Left lung (tissue), 10 donors: ENCODE measurements around the gene RABGAP1L. TPM values are rescaled to one million over a fixed set of nuclear protein-coding genes. Genes with fewer than 3 reads are reported as not detected.

Source experiments
- ATAC-seq: fragments of 200-7000 bp; cut with Tn5 transposase; one replicate; pipeline ENCODE4 v1.9.1; 2020; ENCODE audit warnings: moderate library complexity
- DNase-seq, 4 donors: peaks; one replicate each; pipeline ENCODE4 v3.0.0-alpha.2; 2013 to 2020
- H3K27ac ChIP-seq, 2 donors: fragments of 200-600 bp; sonication (generic) in 1 of 2; one replicate each; pipeline versions ENCODE4 v1.5.0 to v1.8.0; 2020 to 2021
- H3K27me3 ChIP-seq, 2 donors: fragments of 200-600 bp; sonication (generic) in 1 of 2; one replicate each; pipeline versions ENCODE4 v1.5.0 to v1.8.0; 2020 to 2021
- H3K36me3 ChIP-seq, 2 donors: fragments of 200-600 bp; sonication (generic) in 1 of 2; one replicate each; pipeline versions ENCODE4 v1.5.0 to v1.8.0; 2020 to 2021
- H3K4me1 ChIP-seq, 2 donors: fragments of 200-600 bp; one replicate each; pipeline ENCODE4 v1.8.0; 2021
- H3K4me3 ChIP-seq, 2 donors: fragments of 200-600 bp; sonication (generic) in 1 of 2; one replicate each; pipeline versions ENCODE4 v1.5.0 to v1.8.0; 2020 to 2021; ENCODE audit warnings: mild to moderate bottlenecking in 1 of 2
- H3K9me3 ChIP-seq, 2 donors: fragments of 200-600 bp; sonication (generic) in 1 of 2; one replicate each; pipeline versions ENCODE4 v1.5.0 to v1.8.0; 2020 to 2021
- intact Hi-C, 2 donors: fragments of 100-400 bp; cut with DNase I; formaldehyde crosslinking; loops; one replicate each; pipeline versions ENCODE4 v1.11.2 to v1.14.2; 2022
- polyA plus RNA-seq, 6 donors: library from polyadenylated mRNA; unstranded; fragments of 120-200 nt; gene quantifications; one replicate each; pipeline ENCODE4 v1.2.1, GENCODE V29; 2013; ENCODE audit not compliant: insufficient read length in 6 of 6
- total RNA-seq, 2 donors: library from RNA; stranded (reverse); fragmentation: NEBNext Ultra II Directional; extraction: Animal tissue kit (Norgen Biotek cat#: 25700); gene quantifications; one replicate each; pipeline ENCODE4 v1.2.1, GENCODE V29; 2021
- TF ChIP-seq, protein P1 (sequence below), 2 donors: fragments of 200-600 bp; sonication (generic) in 1 of 2; IDR thresholded peaks; one replicate each; pipeline versions ENCODE4 v1.5.0 to v1.8.0; 2021; ENCODE audit warnings: antibody characterized with exemption in 2 of 2
- donor health status: DM: no; HTN: yes; CAD: no.
- donor health status: DM: no; HTN: no; CAD: no.

RABGAP1L gene
- total and polyA plus RNA-seq, 8 donors, result 40.3 to 67.3 (median 51.4) TPM

DNA sequence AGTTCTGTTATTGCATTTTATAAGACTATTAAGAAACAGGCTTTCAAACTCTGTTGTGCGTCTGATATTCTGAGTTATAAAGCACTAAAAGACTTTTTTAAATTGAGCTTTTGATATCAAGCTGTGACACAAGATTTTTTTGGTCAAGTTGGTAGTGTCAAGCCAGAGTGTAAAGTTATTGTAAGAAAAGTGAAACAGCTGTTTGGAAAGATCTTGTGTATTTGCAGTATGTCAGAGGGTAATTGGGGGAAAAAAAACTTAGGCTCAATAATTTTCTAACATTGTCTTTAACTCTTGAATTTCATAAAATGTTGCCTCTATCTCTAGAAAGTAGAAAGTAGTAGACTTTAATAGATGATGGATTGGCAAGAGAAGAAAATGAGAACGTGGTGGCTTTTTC is 844.2 kb downstream of the RABGAP1L start:
- ATAC-seq, result no peak
- H3K4me3 ChIP-seq, result no peak overlapping the region
- no peaks in the 10 kb centered on the region for H3K27me3 ChIP-seq
- H3K27ac ChIP-seq, result no peak overlapping the region
- H3K36me3 ChIP-seq, result peaks cover 0 to 28% of the 10 kb centered on the region in 2 donors
- H3K9me3 ChIP-seq, result no peaks in the 10 kb centered on the region
- TF ChIP-seq, protein P1, sequence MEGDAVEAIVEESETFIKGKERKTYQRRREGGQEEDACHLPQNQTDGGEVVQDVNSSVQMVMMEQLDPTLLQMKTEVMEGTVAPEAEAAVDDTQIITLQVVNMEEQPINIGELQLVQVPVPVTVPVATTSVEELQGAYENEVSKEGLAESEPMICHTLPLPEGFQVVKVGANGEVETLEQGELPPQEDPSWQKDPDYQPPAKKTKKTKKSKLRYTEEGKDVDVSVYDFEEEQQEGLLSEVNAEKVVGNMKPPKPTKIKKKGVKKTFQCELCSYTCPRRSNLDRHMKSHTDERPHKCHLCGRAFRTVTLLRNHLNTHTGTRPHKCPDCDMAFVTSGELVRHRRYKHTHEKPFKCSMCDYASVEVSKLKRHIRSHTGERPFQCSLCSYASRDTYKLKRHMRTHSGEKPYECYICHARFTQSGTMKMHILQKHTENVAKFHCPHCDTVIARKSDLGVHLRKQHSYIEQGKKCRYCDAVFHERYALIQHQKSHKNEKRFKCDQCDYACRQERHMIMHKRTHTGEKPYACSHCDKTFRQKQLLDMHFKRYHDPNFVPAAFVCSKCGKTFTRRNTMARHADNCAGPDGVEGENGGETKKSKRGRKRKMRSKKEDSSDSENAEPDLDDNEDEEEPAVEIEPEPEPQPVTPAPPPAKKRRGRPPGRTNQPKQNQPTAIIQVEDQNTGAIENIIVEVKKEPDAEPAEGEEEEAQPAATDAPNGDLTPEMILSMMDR (IDR thresholded peaks at IDR 0.05), result no peak
- no peak for DNase-seq
- peaks cover 15 to 36% of the 10 kb centered on the region in 2 donors for H3K4me1 ChIP-seq
- intact Hi-C loops, result no loop called here

DNA sequence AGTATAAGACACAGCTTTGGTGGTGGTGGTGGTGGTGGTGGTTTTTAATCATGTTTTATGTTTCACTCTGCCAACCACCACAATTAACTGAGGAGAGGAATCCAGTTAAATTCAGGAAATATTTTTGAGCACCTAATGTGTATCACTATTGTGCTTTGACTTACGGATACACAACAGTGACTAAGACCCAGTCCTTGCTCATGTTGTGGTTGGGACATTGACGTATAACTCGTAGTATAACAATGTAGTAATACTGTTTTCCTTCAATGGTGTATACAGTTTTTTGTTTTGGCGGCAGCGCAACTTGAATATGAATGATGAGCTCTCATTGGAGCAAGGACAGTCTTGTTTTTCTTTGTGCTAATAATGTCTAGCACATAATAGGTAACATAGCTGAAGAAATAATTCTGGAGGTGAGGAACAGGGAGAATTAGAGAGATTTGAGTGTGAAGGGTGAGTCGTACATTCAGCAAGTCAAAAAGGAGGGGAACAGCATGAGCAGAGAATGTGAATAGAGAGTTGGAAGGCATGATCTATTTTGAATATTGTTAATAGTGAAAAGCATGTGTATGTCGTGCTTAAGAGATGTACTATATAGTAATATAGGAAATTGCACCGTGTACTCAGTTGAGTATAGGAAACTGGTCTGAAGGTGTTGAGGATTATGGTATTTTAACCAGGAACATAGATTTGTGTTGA is 845.9 kb downstream of the RABGAP1L start:
- Histone ChIP-seq H3K27me3 (no peaks in the 10 kb centered on the region), H3K27ac (no peak overlapping the region), H3K4me3 (no peak overlapping the region), H3K9me3 (no peaks in the 10 kb centered on the region), H3K36me3 (peaks cover 0 to 45% of the 10 kb centered on the region in 2 donors), H3K4me1 (peaks cover 14 to 35% of the 10 kb centered on the region in 2 donors)
- DNase-seq (no peak), ATAC-seq (no peak)
- TF ChIP-seq, protein P1 (IDR thresholded peaks at IDR 0.05), result no peak
- intact Hi-C loops, result no loop called here

DNA sequence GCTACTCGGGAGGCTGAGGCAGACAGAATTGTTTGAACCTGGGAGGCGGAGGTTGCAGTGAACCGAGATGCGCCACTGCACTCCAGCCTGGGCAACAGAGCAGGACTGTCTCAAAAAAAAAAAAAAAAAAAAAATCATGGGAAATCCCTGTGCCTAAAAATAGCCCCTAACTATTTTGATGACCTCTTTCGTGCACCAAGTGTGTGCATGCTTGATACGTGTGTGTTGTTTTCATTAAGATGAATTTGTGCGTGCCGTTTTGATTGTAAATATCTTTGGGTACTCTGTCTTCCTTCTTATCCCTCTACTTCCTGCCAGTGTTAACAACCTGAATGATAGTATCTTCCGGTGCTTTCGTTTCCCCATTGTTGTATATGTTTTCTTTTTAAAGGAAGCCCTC is 850.2 kb downstream of the RABGAP1L start:
- H3K36me3 ChIP-seq, result peaks cover 0 to 88% of the 10 kb centered on the region in 2 donors
- H3K27ac ChIP-seq, result no peak overlapping the region
- no peak for ATAC-seq

DNA sequence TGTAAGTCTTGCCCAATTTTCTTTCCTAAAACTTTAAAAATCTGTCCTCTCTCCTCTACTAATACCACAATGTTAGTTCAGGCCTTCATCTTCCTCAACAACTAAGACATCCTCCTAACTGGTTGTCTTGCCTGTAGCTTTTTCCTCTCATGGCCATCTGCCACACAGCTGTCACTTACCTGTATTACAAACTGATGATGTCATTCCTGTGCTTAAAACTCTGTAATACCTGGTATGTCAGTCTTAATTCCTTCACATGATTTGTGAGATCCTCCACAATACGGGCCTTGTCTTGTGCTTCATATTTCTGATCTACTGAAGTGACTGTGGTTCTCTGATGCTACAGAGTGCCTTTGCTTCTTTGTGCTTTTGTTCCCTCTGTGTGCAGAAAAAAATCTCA is 854.1 kb downstream of the RABGAP1L start:
- Histone ChIP-seq H3K36me3 (peaks cover 0 to 100% of the 10 kb centered on the region in 2 donors), H3K27me3 (no peaks in the 10 kb centered on the region), H3K4me3 (no peak overlapping the region), H3K9me3 (no peaks in the 10 kb centered on the region), H3K4me1 (peaks cover 0 to 3% of the 10 kb centered on the region in 2 donors), H3K27ac (no peak overlapping the region)
- intact Hi-C loops, result no loop called here
- TF ChIP-seq, protein P1 (IDR thresholded peaks at IDR 0.05), result no peak
- ATAC-seq (no peak), DNase-seq (no peak)

More for the DNA sequence above, 850.2 kb downstream of the RABGAP1L start:
- Histone ChIP-seq H3K27me3 (no peaks in the 10 kb centered on the region), H3K4me3 (no peak overlapping the region), H3K4me1 (peaks cover 0 to 3% of the 10 kb centered on the region in 2 donors), H3K9me3 (no peaks in the 10 kb centered on the region)
- DNase-seq, result no peak
- TF ChIP-seq, protein P1 (IDR thresholded peaks at IDR 0.05), result no peak
- intact Hi-C loops, result no loop called here

DNA sequence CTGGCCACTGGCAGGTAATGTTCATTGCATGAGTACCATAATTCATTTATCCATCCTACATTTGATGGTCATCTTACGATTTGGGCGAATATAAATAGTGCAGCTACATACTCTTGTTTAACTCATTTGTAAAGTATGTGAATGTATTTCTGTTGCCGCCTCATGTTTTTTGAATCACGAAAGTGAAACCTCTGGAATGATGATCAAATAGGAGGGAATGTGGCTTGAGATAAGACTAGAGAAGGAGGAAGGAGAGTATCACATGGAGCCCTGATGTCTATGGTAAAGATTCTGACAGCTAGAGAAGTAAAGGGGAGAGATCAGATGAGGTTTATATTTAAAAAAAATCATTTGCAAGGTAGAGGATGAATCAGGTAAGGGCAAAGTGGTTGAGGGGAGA is 855.9 kb downstream of the RABGAP1L start:
- no peaks in the 10 kb centered on the region for H3K9me3 ChIP-seq
- TF ChIP-seq, protein P1 (IDR thresholded peaks at IDR 0.05), result no peak
- H3K27me3 ChIP-seq, result no peaks in the 10 kb centered on the region
- no peak overlapping the region for H3K4me3 ChIP-seq
- intact Hi-C loops, result no loop called here
- H3K4me1 ChIP-seq, result no peaks in the 10 kb centered on the region
- no peak for ATAC-seq
- H3K36me3 ChIP-seq, result peaks cover 0 to 83% of the 10 kb centered on the region in 2 donors
- H3K27ac ChIP-seq, result no peak overlapping the region
- DNase-seq, result no peak
